Natural killer cell (primary cell): Measurements from ENCODE around the gene HSPB8. TPM values are rescaled to one million over a fixed set of nuclear protein-coding genes. Genes with fewer than 3 reads are reported as not detected.

Experiments used
- ATAC-seq, 3 donors: fragments of 150-1000 bp in 2 of 3; fragments of 200-7000 bp in 1 of 3; cut with Tn5 transposase; 1 replicate in 1 of 3; 2 replicates in 2 of 3; pipeline ENCODE4 v1.10.0; 2021; ENCODE audit warnings: mild to moderate bottlenecking in 2 of 3, moderate library complexity in 2 of 3
- DNase-seq, 2 donors: peaks; one replicate each; pipeline versions ENCODE4 v3.0.0 to v3.0.0-alpha.2; 2013 to 2021; ENCODE audit warnings: mixed read lengths in 1 of 2
- H3K27ac ChIP-seq: one replicate; pipeline ENCODE4 v1.5.1; 2013; ENCODE audit warnings: mild to moderate bottlenecking, low read length
- H3K27me3 ChIP-seq: one replicate; pipeline ENCODE4 v1.6.1; 2013; ENCODE audit warnings: low read length; ENCODE audit not compliant: control insufficient read depth, insufficient read depth
- H3K36me3 ChIP-seq: one replicate; pipeline ENCODE4 v1.6.1; 2013; ENCODE audit warnings: low read length; ENCODE audit not compliant: control insufficient read depth, insufficient read depth
- H3K4me1 ChIP-seq: one replicate; pipeline ENCODE4 v1.6.1; 2013; ENCODE audit warnings: low read length; ENCODE audit not compliant: control insufficient read depth, insufficient read depth
- H3K4me3 ChIP-seq: one replicate; pipeline ENCODE4 v1.5.1; 2013; ENCODE audit warnings: low read length
- H3K9me3 ChIP-seq: one replicate; pipeline ENCODE4 v1.6.1; 2013; ENCODE audit warnings: low read length; ENCODE audit not compliant: control insufficient read depth, insufficient read depth
- H3K27ac Mint-ChIP-seq, 2 donors: one replicate each; pipeline ENCODE4 v1.8.0; 2022; ENCODE audit warnings: mild to moderate bottlenecking in 2 of 2, mixed read lengths in 2 of 2, moderate library complexity in 1 of 2
- H3K27me3 Mint-ChIP-seq, 2 donors: one replicate each; pipeline ENCODE4 v1.8.0; 2022; ENCODE audit warnings: low read depth in 2 of 2, mixed read lengths in 2 of 2
- H3K36me3 Mint-ChIP-seq: one replicate; pipeline ENCODE4 v1.8.0; 2022; ENCODE audit warnings: mixed read lengths
- H3K4me1 Mint-ChIP-seq, 2 donors: one replicate each; pipeline ENCODE4 v1.8.0; 2022; ENCODE audit warnings: mixed read lengths in 2 of 2
- H3K4me3 Mint-ChIP-seq: one replicate; pipeline ENCODE4 v1.8.0; 2022; ENCODE audit warnings: mild to moderate bottlenecking, moderate library complexity, mixed read lengths
- H3K9me3 Mint-ChIP-seq, 2 donors: one replicate each; pipeline ENCODE4 v1.8.0; 2022; ENCODE audit warnings: mixed read lengths in 2 of 2
- WGBS: methylation state at CpG from one replicate; pipeline ENCODE4 v1.1.7; 2013; ENCODE audit warnings: missing lambda C conversion rate; ENCODE audit not compliant: insufficient coverage; 5-methylcytosine and 5-hydroxymethylcytosine counted together
- intact Hi-C: fragments of 100-400 bp; cut with micrococcal nuclease; formaldehyde crosslinking; loops from one replicate; pipeline ENCODE4 v1.14.2; 2022
- total RNA-seq, 4 donors: library from RNA; stranded (reverse); fragments of 120-200 nt in 1 of 4; gene quantifications; one replicate each; pipeline versions ENCODE4 v1.2.3 to v1.2.4, GENCODE V29; 2013 to 2022
- TF ChIP-seq, protein P1 (sequence below): fragments of 200-600 bp; IDR thresholded peaks from one replicate; pipeline ENCODE4 v1.8.0; 2022; ENCODE audit warnings: antibody characterized with exemption

The HSPB8 gene
- total RNA-seq, 3 donors from 2014 or later (not counting 1 experiment from before 2014, with no cell fraction given), result not detected

DNA sequence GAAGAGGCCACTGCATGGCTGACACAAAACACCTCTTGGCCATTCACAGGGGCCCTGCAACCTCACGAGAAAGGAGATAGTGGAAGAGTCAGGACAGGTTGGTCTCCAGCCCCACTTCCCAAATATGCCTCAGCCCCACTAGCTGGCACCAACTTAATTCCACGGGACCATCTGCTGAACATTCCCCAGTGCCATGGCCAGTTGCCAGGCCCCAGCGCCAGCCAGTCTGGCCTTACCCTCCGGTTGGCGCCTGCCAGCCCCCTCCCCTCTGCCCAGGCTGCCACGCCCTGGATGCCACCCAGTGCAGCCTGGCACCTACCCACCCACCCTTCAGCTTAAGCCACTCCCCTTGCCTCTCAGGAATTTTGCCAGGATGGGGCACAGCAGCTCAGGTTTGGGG is 21.2 kb upstream of the HSPB8 start:
- no peak for ATAC-seq
- WGBS, result 91% methylated on average over 6 of the region's 6 CpGs
- peaks cover 5% of the 10 kb centered on the region for H3K27me3 ChIP-seq
- Mint-ChIP-seq H3K4me3 (no peak overlapping the region), H3K9me3 (peaks cover 0 to 4% of the 10 kb centered on the region in 2 donors), H3K4me1 (peaks cover 0 to 8% of the 10 kb centered on the region in 2 donors), H3K36me3 (no peaks in the 10 kb centered on the region), H3K27ac (no peak overlapping the region), H3K27me3 (peaks cover 4 to 27% of the 10 kb centered on the region in 2 donors)
- no peak overlapping the region for H3K27ac ChIP-seq
- H3K4me1 ChIP-seq, result no peaks in the 10 kb centered on the region
- TF ChIP-seq, protein P1, sequence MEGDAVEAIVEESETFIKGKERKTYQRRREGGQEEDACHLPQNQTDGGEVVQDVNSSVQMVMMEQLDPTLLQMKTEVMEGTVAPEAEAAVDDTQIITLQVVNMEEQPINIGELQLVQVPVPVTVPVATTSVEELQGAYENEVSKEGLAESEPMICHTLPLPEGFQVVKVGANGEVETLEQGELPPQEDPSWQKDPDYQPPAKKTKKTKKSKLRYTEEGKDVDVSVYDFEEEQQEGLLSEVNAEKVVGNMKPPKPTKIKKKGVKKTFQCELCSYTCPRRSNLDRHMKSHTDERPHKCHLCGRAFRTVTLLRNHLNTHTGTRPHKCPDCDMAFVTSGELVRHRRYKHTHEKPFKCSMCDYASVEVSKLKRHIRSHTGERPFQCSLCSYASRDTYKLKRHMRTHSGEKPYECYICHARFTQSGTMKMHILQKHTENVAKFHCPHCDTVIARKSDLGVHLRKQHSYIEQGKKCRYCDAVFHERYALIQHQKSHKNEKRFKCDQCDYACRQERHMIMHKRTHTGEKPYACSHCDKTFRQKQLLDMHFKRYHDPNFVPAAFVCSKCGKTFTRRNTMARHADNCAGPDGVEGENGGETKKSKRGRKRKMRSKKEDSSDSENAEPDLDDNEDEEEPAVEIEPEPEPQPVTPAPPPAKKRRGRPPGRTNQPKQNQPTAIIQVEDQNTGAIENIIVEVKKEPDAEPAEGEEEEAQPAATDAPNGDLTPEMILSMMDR, result no peak
- intact Hi-C loops, result no loop called here
- no peaks in the 10 kb centered on the region for H3K9me3 ChIP-seq
- DNase-seq, result no peak
- H3K36me3 ChIP-seq, result no peaks in the 10 kb centered on the region
- H3K4me3 ChIP-seq, result no peak overlapping the region

DNA sequence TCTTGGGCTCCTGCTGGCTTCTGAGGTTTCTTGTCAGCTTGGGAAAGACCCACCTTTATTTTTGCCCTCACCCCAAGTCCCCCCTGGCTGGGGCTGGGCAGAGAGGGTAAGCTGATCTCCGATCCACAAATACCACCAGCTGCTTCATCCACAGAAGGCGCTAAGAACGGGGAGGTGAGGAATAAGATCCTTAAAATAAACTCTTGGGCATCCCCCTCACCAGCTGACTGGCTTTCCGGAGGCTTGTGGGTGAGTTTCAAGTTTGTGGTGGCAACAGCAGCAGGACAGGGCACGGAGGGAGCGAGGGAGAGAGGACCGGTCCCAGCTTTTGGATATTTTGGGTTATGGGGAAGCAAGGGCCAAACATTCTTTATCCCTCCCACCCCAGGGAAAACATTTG is 20.8 kb upstream of the HSPB8 start:
- no peaks in the 10 kb centered on the region for H3K4me1 ChIP-seq
- Mint-ChIP-seq H3K27me3 (peaks cover 0 to 24% of the 10 kb centered on the region in 2 donors), H3K4me3 (no peak overlapping the region), H3K4me1 (peaks cover 0 to 8% of the 10 kb centered on the region in 2 donors), H3K27ac (no peak overlapping the region), H3K36me3 (no peaks in the 10 kb centered on the region), H3K9me3 (peaks cover 0 to 3% of the 10 kb centered on the region in 2 donors)
- DNase-seq (no peak), ATAC-seq (no peak)
- H3K36me3 ChIP-seq, result no peaks in the 10 kb centered on the region
- intact Hi-C loops, result no loop called here
- H3K9me3 ChIP-seq, result no peaks in the 10 kb centered on the region
- 79% methylated on average over 6 of the region's 7 CpGs for WGBS
- H3K27ac ChIP-seq, result no peak overlapping the region
- no peak overlapping the region for H3K4me3 ChIP-seq
- peaks cover 4% of the 10 kb centered on the region for H3K27me3 ChIP-seq
- TF ChIP-seq, protein P1, result no peak

DNA sequence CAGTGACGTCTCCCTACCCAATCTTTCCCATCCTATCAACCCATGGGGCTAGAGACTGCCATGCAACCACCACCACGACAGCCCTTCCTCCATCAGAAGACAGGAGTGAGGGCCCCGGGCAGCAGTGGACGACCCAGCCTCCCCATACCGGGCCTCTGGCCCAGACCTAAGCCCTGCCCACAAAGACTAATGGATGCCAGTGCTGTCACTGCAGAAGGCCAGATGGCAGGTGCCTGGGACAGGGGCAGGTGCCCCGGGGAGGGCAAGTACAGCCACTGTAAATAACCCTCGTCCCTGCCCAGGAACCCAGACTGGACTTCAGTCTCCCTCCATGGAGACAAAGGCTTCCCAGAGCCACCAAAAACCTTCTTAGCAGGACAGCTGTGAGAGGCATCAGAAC is 20.3 kb upstream of the HSPB8 start:
- H3K27ac Mint-ChIP-seq, result no peak overlapping the region
- Histone ChIP-seq H3K9me3 (no peaks in the 10 kb centered on the region), H3K36me3 (no peaks in the 10 kb centered on the region), H3K27me3 (peaks cover 4% of the 10 kb centered on the region), H3K4me3 (no peak overlapping the region), H3K27ac (no peak overlapping the region), H3K4me1 (no peaks in the 10 kb centered on the region)
- TF ChIP-seq, protein P1, result no peak
- peaks cover 0 to 7% of the 10 kb centered on the region in 2 donors for H3K4me1 Mint-ChIP-seq
- peaks cover 0 to 20% of the 10 kb centered on the region in 2 donors for H3K27me3 Mint-ChIP-seq
- intact Hi-C loops, result no loop called here
- H3K4me3 Mint-ChIP-seq, result no peak overlapping the region
- DNase-seq (no peak), ATAC-seq (no peak)
- H3K9me3 Mint-ChIP-seq, result peaks cover 0 to 3% of the 10 kb centered on the region in 2 donors
- 78% methylated on average over 7 of the region's 7 CpGs for WGBS
- H3K36me3 Mint-ChIP-seq, result no peaks in the 10 kb centered on the region

DNA sequence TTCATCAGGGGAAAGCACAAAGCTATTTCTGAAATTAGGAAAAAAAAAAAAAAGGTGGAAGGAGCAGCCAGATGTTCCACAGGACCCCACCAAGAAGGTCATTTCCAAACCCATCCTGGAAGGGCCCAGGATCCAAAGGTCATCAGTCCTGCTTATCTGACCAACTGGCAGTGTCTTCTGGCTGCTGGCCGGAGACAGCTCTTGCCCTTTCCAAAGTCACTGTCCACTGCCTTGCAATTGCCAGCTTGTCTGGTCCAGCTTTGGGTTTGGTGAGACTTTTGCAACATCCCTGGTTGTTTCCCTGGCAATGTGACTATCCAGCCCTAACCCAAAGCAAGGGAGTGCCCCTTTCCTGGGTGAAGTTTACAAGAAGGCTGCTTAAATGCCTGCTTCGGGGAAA is 18.9 kb upstream of the HSPB8 start:
- DNase-seq, result no peak
- no peak overlapping the region for H3K27ac Mint-ChIP-seq
- Histone ChIP-seq H3K36me3 (no peaks in the 10 kb centered on the region), H3K4me1 (no peaks in the 10 kb centered on the region), H3K4me3 (no peak overlapping the region), H3K27ac (no peak overlapping the region), H3K27me3 (no peaks in the 10 kb centered on the region), H3K9me3 (no peaks in the 10 kb centered on the region)
- H3K4me3 Mint-ChIP-seq, result no peak overlapping the region
- TF ChIP-seq, protein P1, result no peak
- peaks cover 0 to 3% of the 10 kb centered on the region in 2 donors for H3K9me3 Mint-ChIP-seq
- no peaks in the 10 kb centered on the region for H3K36me3 Mint-ChIP-seq
- ATAC-seq, result no peak
- intact Hi-C loops, result no loop called here
- no peaks in the 10 kb centered on the region for H3K4me1 Mint-ChIP-seq
- 88% methylated on average over 2 of the region's 2 CpGs for WGBS
- H3K27me3 Mint-ChIP-seq, result peaks cover 0 to 12% of the 10 kb centered on the region in 2 donors
